ENCODE data around the gene PARL.

GRCh38 chr3:183794452-183794851, 90.2 kb downstream of the PARL start:
- no peak for TF ChIP-seq CTCF (conservative IDR thresholded peaks at IDR 0.05 in 1 of 2, IDR thresholded peaks at IDR 0.05 in 1 of 2; ENCODE audit: low read depth in 1 of 2, low read length in 2 of 2)
- no peak for TF ChIP-seq EZH2 (IDR thresholded peaks at IDR 0.05; ENCODE audit: low read length, missing control alignments)
